ENCODE measurements around the gene NUCB1. TPM values are rescaled to one million over a fixed set of nuclear protein-coding genes. Genes with fewer than 3 reads are reported as not detected.

Gene NUCB1
- total and polyA plus RNA-seq, 2 donors (not counting 3 experiments of a cell fraction or from before 2014, with no cell fraction given) = 194 to 231 TPM

- no peaks in the 10 kb centered on the region for H3K79me2 ChIP-seq (ENCODE audit: control insufficient read depth, insufficient read depth, low read length)
- dilution Hi-C loops (cut with MboI; ENCODE audit: extremely low pct_ligation_motif_present, low sequenced_read_pairs) = no loop called here
- no peak overlapping the region for H2AFZ ChIP-seq (ENCODE audit: low read depth, low read length)
- no peaks in the 10 kb centered on the region for H4K20me1 ChIP-seq (replicated peaks; ENCODE audit: control insufficient read depth, extremely low read depth, insufficient read depth, low read length)
- no peaks in the 10 kb centered on the region for H3K9me1 ChIP-seq (replicated peaks; ENCODE audit: control insufficient read depth, extremely low read depth, insufficient read depth, low read length)
- CTCF ChIA-PET = no interaction called here
- H3K4me1 ChIP-seq (ENCODE audit: control insufficient read depth, extremely low read depth, insufficient read depth, low read length) = no peaks in the 10 kb centered on the region
- no peaks in the 10 kb centered on the region for H3K36me3 ChIP-seq (ENCODE audit: control insufficient read depth in 2 of 2, extremely low read depth in 1 of 2, insufficient read depth in 2 of 2, low read length in 2 of 2)
- POLR2A ChIA-PET = interaction anchor here (1.4 kb wide), 1 partner anchor 11 kb away, joined by 4 read pairs; the partner anchor contains the start of gene PPP1R15A
- no peaks in the 10 kb centered on the region for H3K27me3 ChIP-seq (ENCODE audit: control insufficient read depth in 2 of 2, insufficient read depth in 2 of 2, low read length in 2 of 2)
- H3K9ac ChIP-seq (replicated peaks; ENCODE audit: extremely low read depth, insufficient read depth, low read length) = no peak overlapping the region
- FAIRE-seq (no peak), DNase-seq (ENCODE audit: low read depth, low spot score) (no peak)
- intact Hi-C loops (cut with micrococcal nuclease) = no loop called here
- no peak overlapping the region for H3K27ac ChIP-seq (ENCODE audit: insufficient read depth, low read depth, low read length)
- no peak overlapping the region for H3K4me2 ChIP-seq (ENCODE audit: insufficient read depth, low read length)
- TF ChIP-seq MAX (IDR thresholded peaks at IDR 0.05; ENCODE audit: insufficient read depth, insufficient read length) (no peak), EZH2 (IDR thresholded peaks at IDR 0.05; ENCODE audit: borderline replicate concordance, low read depth, low read length, severe bottlenecking) (no peak), JUN (IDR thresholded peaks at IDR 0.05; ENCODE audit: borderline replicate concordance, insufficient read depth, insufficient read length, low read depth) (no peak), POLR2AphosphoS5 (IDR thresholded peaks at IDR 0.05; ENCODE audit: insufficient read depth, low read depth, low read length) (no peak), POLR2A (IDR thresholded peaks at IDR 0.05; ENCODE audit: low read depth, low read length) (no peak), FOS (IDR thresholded peaks at IDR 0.05; ENCODE audit: borderline replicate concordance, insufficient read depth, low read length) (no peak), MYC (IDR thresholded peaks at IDR 0.05; ENCODE audit: low read depth, low read length) (no peak), CTCF (IDR thresholded peaks at IDR 0.05; ENCODE audit: extremely low read depth in 1 of 2, insufficient read depth in 1 of 2, low read depth in 1 of 2, low read length in 2 of 2) (no peak), GATA2 (IDR thresholded peaks at IDR 0.05; ENCODE audit: insufficient read depth, insufficient read length, low read depth, low read length) (no peak)
- no TSS peak for BruUV-seq (replicated peaks)
- H3K4me3 ChIP-seq (replicated peaks in 1 of 3; ENCODE audit: insufficient read depth in 1 of 3, low read depth in 1 of 3, low read length in 3 of 3) = no peak overlapping the region
- H3K9me3 ChIP-seq (replicated peaks; ENCODE audit: control insufficient read depth, insufficient read depth, low read length) = no peaks in the 10 kb centered on the region
Measured at GRCh38 chr19:48861313-48861712, 38.8 kb upstream of the NUCB1 start.

All from endothelial cell of umbilical vein (primary cell).